ENCODE results near the gene TM9SF1. TPM values are rescaled to one million over a fixed set of nuclear protein-coding genes. Genes with fewer than 3 reads are reported as not detected.

The TM9SF1 gene
- total and polyA plus RNA-seq, 9 of the 15 experiments (the other 6 are each of a cell fraction or from before 2014, with no cell fraction given) = 5.3 to 20.3 (median 11.8) TPM

GRCh38 chr14:24234095-24235005 lies 39.1 kb upstream of the TM9SF1 start:
- FAIRE-seq = no peak
- Histone ChIP-seq H3K27ac (ENCODE audit: extremely low read depth, low read depth, low read length) (no peak overlapping the region), H3K27me3 (ENCODE audit: control insufficient read depth in 2 of 2, insufficient read depth in 2 of 2, low read length in 2 of 2) (no peaks in the 10 kb centered on the region), H4K20me1 (replicated peaks; ENCODE audit: control insufficient read depth, insufficient read depth, low read length) (no peaks in the 10 kb centered on the region), H2AFZ (ENCODE audit: low read depth, low read length) (no peak overlapping the region), H3K4me1 (replicated peaks in 1 of 2; ENCODE audit: control insufficient read depth in 2 of 2, insufficient read depth in 2 of 2, low read length in 2 of 2) (peaks cover 6 to 15% of the 10 kb centered on the region in 2 experiments), H3K9me1 (ENCODE audit: control insufficient read depth, insufficient read depth, low read length) (no peaks in the 10 kb centered on the region), H3K9ac (ENCODE audit: insufficient read depth in 1 of 2, low read depth in 2 of 2, low read length in 2 of 2) (no peak overlapping the region), H3K9me3 (replicated peaks; ENCODE audit: control insufficient read depth, insufficient read depth, low read depth, low read length) (no peaks in the 10 kb centered on the region), H3K79me2 (ENCODE audit: control insufficient read depth, insufficient read depth, low read length) (peaks cover 35% of the 10 kb centered on the region), H3K4me2 (ENCODE audit: insufficient read depth, low read length) (no peak overlapping the region), H3K36me3 (ENCODE audit: control insufficient read depth, insufficient read depth, low read length) (peaks cover 51% of the 10 kb centered on the region), H3K4me3 (no peak overlapping the region)
- intact Hi-C loops (cut with micrococcal nuclease) = no loop called here
- WGBS (ENCODE audit: insufficient coverage, low coverage, missing lambda C conversion rate) = 53% methylated on average over 3 of the region's 3 CpGs
- no peak for TF ChIP-seq POU5F1 (IDR thresholded peaks at IDR 0.05; ENCODE audit: borderline replicate concordance, low read depth, low read length, partially characterized antibody)
- no peak for TF ChIP-seq ZNF655 (CRISPR knock-in tag; IDR thresholded peaks at IDR 0.05)
- TF ChIP-seq SMARCA5 (IDR thresholded peaks at IDR 0.05) = no peak
- TF ChIP-seq DIDO1 (tag; IDR thresholded peaks at IDR 0.05; ENCODE audit: low read depth) = no peak
- no peak for ATAC-seq
- no TSS peak for BruUV-seq (replicated peaks)
- ChIA-PET POLR2A (interaction anchor here (1.0 to 1.4 kb wide), 2 partner anchors 40 to 63 kb away, joined by 3 read pairs; no protein-coding TSS in a partner anchor), CTCF (ENCODE audit: low intra/inter-chr PET ratio) (no interaction called here)
- DNase-seq (ENCODE audit: extremely low read depth in 1 of 4, low spot score in 3 of 4) = no peak
- in situ Hi-C loops (cut with MboI) = no loop called here
